ENCODE data around the gene RNF133. TPM values are rescaled to one million over a fixed set of nuclear protein-coding genes. Genes with fewer than 3 reads are reported as not detected.

Gene RNF133
- total and polyA plus RNA-seq, 10 of the 15 experiments (the other 5 are each of a cell fraction or from before 2014, with no cell fraction given) = 0.05 TPM; not detected in 9

GRCh38 chr7:122677149-122677548 is 21.8 kb downstream of the RNF133 start (continued):
- no peak for TF ChIP-seq HSF1 (IDR thresholded peaks at IDR 0.05; ENCODE audit: low read depth, low read length)
- TF ChIP-seq, protein P1, sequence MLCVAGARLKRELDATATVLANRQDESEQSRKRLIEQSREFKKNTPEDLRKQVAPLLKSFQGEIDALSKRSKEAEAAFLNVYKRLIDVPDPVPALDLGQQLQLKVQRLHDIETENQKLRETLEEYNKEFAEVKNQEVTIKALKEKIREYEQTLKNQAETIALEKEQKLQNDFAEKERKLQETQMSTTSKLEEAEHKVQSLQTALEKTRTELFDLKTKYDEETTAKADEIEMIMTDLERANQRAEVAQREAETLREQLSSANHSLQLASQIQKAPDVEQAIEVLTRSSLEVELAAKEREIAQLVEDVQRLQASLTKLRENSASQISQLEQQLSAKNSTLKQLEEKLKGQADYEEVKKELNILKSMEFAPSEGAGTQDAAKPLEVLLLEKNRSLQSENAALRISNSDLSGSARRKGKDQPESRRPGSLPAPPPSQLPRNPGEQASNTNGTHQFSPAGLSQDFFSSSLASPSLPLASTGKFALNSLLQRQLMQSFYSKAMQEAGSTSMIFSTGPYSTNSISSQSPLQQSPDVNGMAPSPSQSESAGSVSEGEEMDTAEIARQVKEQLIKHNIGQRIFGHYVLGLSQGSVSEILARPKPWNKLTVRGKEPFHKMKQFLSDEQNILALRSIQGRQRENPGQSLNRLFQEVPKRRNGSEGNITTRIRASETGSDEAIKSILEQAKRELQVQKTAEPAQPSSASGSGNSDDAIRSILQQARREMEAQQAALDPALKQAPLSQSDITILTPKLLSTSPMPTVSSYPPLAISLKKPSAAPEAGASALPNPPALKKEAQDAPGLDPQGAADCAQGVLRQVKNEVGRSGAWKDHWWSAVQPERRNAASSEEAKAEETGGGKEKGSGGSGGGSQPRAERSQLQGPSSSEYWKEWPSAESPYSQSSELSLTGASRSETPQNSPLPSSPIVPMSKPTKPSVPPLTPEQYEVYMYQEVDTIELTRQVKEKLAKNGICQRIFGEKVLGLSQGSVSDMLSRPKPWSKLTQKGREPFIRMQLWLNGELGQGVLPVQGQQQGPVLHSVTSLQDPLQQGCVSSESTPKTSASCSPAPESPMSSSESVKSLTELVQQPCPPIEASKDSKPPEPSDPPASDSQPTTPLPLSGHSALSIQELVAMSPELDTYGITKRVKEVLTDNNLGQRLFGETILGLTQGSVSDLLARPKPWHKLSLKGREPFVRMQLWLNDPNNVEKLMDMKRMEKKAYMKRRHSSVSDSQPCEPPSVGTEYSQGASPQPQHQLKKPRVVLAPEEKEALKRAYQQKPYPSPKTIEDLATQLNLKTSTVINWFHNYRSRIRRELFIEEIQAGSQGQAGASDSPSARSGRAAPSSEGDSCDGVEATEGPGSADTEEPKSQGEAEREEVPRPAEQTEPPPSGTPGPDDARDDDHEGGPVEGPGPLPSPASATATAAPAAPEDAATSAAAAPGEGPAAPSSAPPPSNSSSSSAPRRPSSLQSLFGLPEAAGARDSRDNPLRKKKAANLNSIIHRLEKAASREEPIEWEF (IDR thresholded peaks at IDR 0.05; ENCODE audit: insufficient replicate concordance, low read depth, low read length) = no peak

GRCh38 chr7:122676466-122676865 is 22.5 kb downstream of the RNF133 start:
- H4K20me1 ChIP-seq (ENCODE audit: control insufficient read depth, insufficient read depth) = no peaks in the 10 kb centered on the region
- no peak overlapping the region for H3K4me2 ChIP-seq (ENCODE audit: control insufficient read depth, insufficient read depth)
- H3K4me3 ChIP-seq = no peak overlapping the region
- ChIA-PET CTCF (interaction anchor here (0.9 to 1.4 kb wide), 3 partner anchors 10 to 126 kb away, joined by 3 to 4 read pairs (median 4); no protein-coding TSS in a partner anchor), POLR2A (interaction anchor here (1.1 kb wide), 1 partner anchor 12 kb away, joined by 4 read pairs; no protein-coding TSS in a partner anchor), SMC1A (ENCODE audit: uncharacterized antibody, unreplicated experiment) (interaction anchor here (0.6 to 1.5 kb wide), 5 partner anchors 15 to 225 kb away, joined by 3 to 5 read pairs (median 3); no protein-coding TSS in a partner anchor), RAD21 (ENCODE audit: unreplicated experiment) (no interaction called here)
- no peak for TF ChIP-seq ZNF207 (IDR thresholded peaks at IDR 0.05; ENCODE audit: borderline replicate concordance)
- no peaks in the 10 kb centered on the region for H3K27me3 ChIP-seq (replicated peaks in 1 of 2; ENCODE audit: control insufficient read depth in 2 of 2, insufficient read depth in 2 of 2, low read length in 1 of 2)
- DNase-seq (ENCODE audit: low read depth, low spot score) (no peak), FAIRE-seq (no peak), ATAC-seq (no peak)
- intact Hi-C loops (cut with micrococcal nuclease; ENCODE audit: unreplicated experiment) = no loop called here
- BruUV-seq (replicated peaks) = no TSS peak
- H2AFZ ChIP-seq (ENCODE audit: control insufficient read depth, low read depth, low read length) = no peak overlapping the region
- no peaks in the 10 kb centered on the region for H3K36me3 ChIP-seq (ENCODE audit: control insufficient read depth in 2 of 2, insufficient read depth in 2 of 2, low read length in 1 of 2)
- H3K4me1 ChIP-seq (ENCODE audit: control insufficient read depth, insufficient read depth, low read length) = no peaks in the 10 kb centered on the region
- in situ Hi-C loops (cut with MboI) = no loop called here
- no peaks in the 10 kb centered on the region for H3K9me3 ChIP-seq (replicated peaks; ENCODE audit: control insufficient read depth, insufficient read depth, low read length)
- WGBS (ENCODE audit: insufficient coverage, insufficient replicate concordance, low lambda C conversion rate, missing lambda C conversion rate) = 39% methylated on average over 2 of the region's 2 CpGs
- no peaks in the 10 kb centered on the region for H3K79me2 ChIP-seq (ENCODE audit: control insufficient read depth, insufficient read depth, low read length)
- H3K27ac ChIP-seq (ENCODE audit: control insufficient read depth, insufficient read depth) = no peak overlapping the region
- H3K9ac ChIP-seq (ENCODE audit: control insufficient read depth, insufficient read depth, low read length) = no peak overlapping the region
